Bronchial epithelial cell (primary cell): ENCODE results near the gene CCDC188. TPM values are rescaled to one million over a fixed set of nuclear protein-coding genes. Genes with fewer than 3 reads are reported as not detected.

Experiments used
- DNase-seq: peaks from one replicate; pipeline ENCODE4 v3.0.0-alpha.2; 2010; ENCODE audit warnings: low read depth
- FAIRE-seq: peaks from 2 replicates; lab custom pipeline; 2011; peaks lifted over from hg19 to GRCh38; lab: Jason Lieb, UNC
- H3K27me3 ChIP-seq: 2 replicates; pipeline ENCODE4 v1.5.1; 2011; ENCODE audit warnings: low read length; ENCODE audit not compliant: control insufficient read depth, insufficient read depth
- H3K36me3 ChIP-seq: 2 replicates; pipeline ENCODE4 v1.5.1; 2011; ENCODE audit warnings: low read length; ENCODE audit not compliant: control insufficient read depth, insufficient read depth
- H3K4me3 ChIP-seq: 2 replicates; pipeline ENCODE4 v1.5.1; 2011; ENCODE audit warnings: mild to moderate bottlenecking, low read depth, low read length, control low read depth
- CTCF ChIP-seq: IDR thresholded peaks from 2 replicates; pipeline ENCODE4 v1.5.1; 2011; ENCODE audit warnings: mild to moderate bottlenecking, moderate library complexity, low read length, control low read depth, inconsistent platforms; ENCODE audit not compliant: insufficient read depth, severe bottlenecking
- total RNA-seq: library from RNA; depleted of rRNA; stranded (reverse); fragments of >200 nt; gene quantifications from 2 replicates; pipeline ENCODE4 v1.2.1, GENCODE V29; 2014

Gene CCDC188
- total RNA-seq, 1 donor from 2014 or later, result not detected

- Histone ChIP-seq H3K4me3 (no peak overlapping the region), H3K27me3 (peaks cover 5% of the 10 kb centered on the region), H3K36me3 (no peaks in the 10 kb centered on the region)
- FAIRE-seq (no peak), DNase-seq (no peak)
- no peak for TF ChIP-seq CTCF
Measured at GRCh38 chr22:20178915-20179227, 28.0 kb upstream of the CCDC188 start.

DNA sequence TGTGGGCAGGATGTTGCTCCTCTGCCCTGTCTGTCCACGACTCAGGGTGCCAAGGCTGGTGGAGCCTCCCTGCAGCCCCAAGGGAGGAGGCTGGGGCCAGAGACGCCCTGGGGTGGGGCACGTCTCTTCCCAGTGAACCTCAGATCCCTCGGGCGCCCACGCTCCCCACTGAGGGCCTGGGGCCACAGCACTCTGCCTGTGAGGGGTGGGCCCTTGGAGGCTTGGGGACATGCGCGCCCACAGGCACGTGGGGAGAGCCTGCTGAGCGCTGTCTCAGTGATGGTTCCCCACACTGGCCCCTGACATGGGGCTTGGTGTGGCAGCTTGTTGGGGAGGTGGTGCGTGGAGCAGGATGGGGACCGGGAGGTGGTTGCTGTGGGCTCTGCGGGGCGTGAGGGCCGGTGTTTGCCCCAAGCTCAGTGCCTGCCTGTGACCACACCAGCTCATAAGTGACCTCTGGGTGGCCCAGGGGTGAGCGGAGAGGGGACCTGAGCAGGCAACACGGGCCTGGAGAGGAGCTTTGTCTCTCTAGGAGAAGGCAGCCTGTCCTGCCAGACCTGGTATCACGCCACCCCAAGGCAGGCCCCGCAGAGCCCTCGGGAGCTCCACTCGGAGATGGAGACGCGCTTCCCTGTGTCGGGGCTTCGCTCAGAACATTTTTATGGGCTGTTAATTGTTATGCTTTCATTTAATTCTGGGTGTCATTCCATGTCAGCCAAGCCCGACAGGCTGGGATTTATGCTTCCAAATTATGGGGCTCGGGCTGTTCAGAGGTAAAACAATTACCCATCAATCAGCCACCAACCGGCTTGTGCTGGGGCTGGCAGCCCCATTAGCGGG, 27.4 kb upstream of the CCDC188 start:
- TF ChIP-seq CTCF, result no peak
- H3K36me3 ChIP-seq, result no peaks in the 10 kb centered on the region
- FAIRE-seq, result no peak
- H3K27me3 ChIP-seq, result peaks cover 5% of the 10 kb centered on the region
- no peak overlapping the region for H3K4me3 ChIP-seq
- DNase-seq, result no peak

GRCh38 chr22:20177217-20177911, 26.5 kb upstream of the CCDC188 start:
- Histone ChIP-seq H3K27me3 (peaks cover 5% of the 10 kb centered on the region), H3K4me3 (no peak overlapping the region), H3K36me3 (no peaks in the 10 kb centered on the region)
- FAIRE-seq (no peak), DNase-seq (no peak)
- TF ChIP-seq CTCF, result no peak

DNA sequence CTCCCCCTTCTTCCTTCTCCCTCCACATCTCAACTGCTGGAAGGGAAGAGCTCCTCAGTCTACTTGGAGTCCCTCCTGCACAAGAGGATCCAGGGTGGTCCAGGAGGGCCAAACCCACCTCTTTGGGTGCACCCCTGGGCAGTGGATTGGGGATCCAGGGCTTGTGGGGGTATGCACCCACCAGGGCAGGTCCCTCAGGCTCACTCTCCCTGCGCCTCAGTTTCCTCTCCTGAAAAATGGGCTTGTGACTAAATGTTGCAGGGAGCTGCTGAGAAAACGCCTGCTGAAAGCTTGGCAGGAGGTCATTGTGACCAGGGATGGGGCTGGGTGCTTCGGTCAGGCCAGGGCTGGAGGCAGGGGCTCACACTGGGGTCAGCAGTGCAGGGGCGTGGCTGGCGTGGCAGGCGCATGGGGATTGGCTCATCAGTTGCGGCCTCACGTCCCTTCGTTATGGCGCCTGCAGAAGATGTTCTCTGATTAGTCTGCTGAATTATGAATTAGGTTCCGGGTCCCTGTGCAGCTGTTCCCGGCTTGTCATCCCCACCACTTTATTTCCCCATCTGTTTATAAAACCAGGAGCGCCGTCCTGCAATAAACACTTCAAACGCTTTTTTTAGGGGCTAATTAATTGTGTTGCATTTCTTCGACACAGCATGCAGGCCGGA, 25.7 kb upstream of the CCDC188 start:
- peaks cover 5% of the 10 kb centered on the region for H3K27me3 ChIP-seq
- DNase-seq, result no peak
- H3K36me3 ChIP-seq, result no peaks in the 10 kb centered on the region
- no peak overlapping the region for H3K4me3 ChIP-seq
- no peak for TF ChIP-seq CTCF
- no peak for FAIRE-seq

DNA sequence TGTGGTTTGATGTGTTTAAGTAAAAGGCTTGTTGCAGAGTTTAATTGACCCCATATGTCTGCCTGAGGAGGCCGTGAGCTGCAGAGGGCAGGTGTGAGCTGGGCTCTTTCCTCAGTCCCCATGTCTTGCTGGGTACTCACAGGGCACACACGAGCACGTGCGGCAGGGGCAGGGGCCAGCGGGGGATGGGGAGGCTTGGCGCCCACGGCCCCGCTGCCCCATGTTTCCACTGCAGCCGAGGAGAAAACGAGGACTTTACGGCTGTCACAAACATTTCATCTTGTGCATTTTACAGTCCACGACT, 24.7 kb upstream of the CCDC188 start:
- DNase-seq (no peak), FAIRE-seq (no peak)
- no peak for TF ChIP-seq CTCF
- Histone ChIP-seq H3K27me3 (peaks cover 5% of the 10 kb centered on the region), H3K36me3 (no peaks in the 10 kb centered on the region), H3K4me3 (no peak overlapping the region)
